ENCODE measurements around the gene RNF112.

Gene RNF112

DNA sequence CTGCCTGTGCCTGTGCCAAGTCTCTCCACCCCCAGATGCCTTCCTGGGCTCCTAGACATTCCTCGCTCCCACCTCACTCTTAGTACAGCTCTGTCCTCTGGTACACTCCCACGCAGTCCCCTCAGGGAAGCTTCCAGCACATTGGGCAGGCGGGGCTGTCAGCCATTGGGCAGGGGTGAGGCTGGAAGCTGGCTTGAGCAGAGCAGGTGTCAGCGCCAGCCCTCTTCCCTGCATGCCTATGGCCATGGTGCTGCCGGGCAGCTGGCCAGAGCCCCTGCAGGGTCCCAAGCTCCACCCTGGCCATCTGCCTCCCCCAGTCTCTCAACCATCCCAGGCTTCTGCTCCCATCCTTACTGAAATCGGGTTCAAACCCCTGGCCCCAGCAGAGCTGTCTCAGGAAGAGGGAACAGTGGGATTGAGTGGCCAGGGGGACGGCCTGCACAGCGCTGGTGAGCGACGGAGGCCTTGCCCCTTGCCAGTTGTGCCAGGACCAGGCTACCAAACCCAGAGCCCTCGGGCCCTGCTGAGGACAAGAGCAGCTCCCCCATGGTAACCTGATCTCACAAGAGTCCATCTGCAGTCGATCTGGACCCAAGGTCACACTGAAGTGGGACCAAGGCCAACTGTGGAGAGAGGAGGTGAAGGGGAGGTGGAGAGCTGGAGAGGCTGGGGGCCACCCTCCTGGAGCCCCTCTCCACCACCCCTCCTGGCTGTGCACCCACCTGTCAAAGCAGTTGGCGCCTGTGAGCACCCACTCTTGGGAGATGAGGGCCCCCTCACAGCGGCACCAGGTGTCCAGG, 46.1 kb upstream of the RNF112 start:
- no peak for DNase-seq (ENCODE audit: low read depth)
- no peak overlapping the region for H3K4me3 ChIP-seq (ENCODE audit: low read depth, low read length)
- TF ChIP-seq, protein P1, sequence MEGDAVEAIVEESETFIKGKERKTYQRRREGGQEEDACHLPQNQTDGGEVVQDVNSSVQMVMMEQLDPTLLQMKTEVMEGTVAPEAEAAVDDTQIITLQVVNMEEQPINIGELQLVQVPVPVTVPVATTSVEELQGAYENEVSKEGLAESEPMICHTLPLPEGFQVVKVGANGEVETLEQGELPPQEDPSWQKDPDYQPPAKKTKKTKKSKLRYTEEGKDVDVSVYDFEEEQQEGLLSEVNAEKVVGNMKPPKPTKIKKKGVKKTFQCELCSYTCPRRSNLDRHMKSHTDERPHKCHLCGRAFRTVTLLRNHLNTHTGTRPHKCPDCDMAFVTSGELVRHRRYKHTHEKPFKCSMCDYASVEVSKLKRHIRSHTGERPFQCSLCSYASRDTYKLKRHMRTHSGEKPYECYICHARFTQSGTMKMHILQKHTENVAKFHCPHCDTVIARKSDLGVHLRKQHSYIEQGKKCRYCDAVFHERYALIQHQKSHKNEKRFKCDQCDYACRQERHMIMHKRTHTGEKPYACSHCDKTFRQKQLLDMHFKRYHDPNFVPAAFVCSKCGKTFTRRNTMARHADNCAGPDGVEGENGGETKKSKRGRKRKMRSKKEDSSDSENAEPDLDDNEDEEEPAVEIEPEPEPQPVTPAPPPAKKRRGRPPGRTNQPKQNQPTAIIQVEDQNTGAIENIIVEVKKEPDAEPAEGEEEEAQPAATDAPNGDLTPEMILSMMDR (conservative IDR thresholded peaks at IDR 0.05; ENCODE audit: low read depth, low read length) = no peak

DNA sequence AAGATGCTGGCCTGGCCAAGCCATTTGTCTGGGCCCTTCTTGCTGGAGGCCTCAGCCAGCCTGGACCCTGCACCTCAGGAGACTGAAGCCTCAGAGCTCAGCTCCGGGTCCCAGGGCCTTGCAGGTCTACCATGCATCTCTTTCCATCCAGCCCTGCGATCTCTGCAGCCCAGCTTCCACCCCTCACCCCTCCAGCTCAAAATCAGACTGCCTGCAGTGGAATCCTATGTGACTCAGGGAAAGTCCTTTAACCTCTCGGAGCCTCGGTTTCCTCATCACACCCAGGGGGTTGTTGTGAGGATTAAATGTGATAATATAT, 45.6 kb upstream of the RNF112 start:
- TF ChIP-seq, protein P1 (conservative IDR thresholded peaks at IDR 0.05; ENCODE audit: low read depth, low read length) = no peak
- no peak for DNase-seq (ENCODE audit: low read depth)
- no peak overlapping the region for H3K4me3 ChIP-seq (ENCODE audit: low read depth, low read length)

DNA sequence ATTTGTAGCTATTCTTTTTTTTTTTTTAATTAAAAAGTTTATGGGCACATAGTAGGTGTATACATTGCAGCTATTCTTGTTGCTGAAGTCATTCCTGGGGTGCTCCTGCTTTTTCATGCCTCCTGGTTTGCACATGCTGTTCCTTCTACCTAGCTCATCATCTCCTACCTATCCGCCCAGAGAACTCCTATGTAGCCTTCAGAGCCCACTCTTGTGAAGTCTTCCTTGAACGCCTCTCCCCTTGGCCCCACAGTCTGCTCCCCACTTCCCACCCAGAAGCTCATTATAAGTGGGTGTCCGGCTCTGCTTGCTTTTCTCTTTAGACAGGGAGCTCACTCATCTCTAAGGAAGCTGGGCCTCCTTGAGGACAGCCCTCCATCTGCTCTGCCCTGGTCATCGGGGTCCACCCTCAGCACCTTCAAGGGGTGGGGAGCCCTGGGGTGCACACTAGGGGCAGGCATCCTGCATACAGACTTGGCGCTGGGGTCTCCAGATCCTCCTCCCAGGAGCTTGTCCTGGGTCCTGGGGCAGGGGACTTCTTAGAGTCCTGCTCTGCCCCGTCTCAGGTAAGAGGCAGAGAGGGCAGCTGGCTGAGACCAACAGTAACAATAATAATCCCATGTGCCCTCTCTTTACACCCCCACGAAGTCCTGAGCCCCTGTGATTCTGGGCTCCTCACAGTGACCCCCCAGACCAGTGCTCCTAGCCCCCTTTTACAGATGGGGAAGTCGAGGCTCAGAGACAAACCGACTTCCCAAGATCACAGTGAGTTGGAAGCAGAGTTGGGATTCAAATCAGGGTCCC, 45.0 kb upstream of the RNF112 start:
- TF ChIP-seq, protein P1 (conservative IDR thresholded peaks at IDR 0.05; ENCODE audit: low read depth, low read length) = no peak
- H3K4me3 ChIP-seq (ENCODE audit: low read depth, low read length) = no peak overlapping the region
- no peak for DNase-seq (ENCODE audit: low read depth)

DNA sequence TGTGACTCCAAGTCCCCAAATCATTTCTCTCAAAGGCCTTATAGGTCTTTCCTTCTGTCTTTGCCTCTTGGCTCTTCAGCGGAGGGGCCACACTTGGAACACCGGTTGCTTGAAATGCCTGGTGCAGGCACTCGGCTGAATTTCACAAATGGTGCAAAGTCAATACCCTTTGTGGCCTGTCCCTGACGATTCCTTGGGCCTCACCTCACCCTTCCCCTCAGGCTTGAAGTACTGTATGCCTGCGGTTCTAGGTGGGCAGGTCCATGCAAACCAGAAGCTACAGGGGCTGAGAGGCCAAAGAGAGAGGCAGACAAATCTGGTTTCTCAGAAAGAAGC, 44.4 kb upstream of the RNF112 start:
- no peak overlapping the region for H3K4me3 ChIP-seq (ENCODE audit: low read depth, low read length)
- TF ChIP-seq, protein P1 (conservative IDR thresholded peaks at IDR 0.05; ENCODE audit: low read depth, low read length) = no peak
- DNase-seq (ENCODE audit: low read depth) = no peak

DNA sequence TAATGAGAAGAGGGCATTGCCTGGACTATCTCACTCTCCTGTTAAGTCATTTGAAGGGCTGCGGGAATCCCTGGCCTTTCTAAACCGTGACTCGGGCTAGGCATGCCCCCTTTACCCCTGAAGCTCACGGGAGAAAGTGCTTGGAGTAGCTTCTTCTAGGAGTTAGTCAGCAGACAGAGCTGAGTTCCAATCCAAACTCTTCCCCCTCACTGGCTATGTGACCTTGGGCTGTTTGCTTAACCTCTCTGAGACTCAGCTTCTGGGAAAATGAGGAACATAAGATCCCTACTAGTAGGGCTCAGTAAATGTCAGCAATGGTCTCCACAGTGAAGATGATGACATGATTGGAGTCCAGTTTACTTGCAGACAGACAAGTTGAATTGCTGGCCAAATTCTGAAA, 42.8 kb upstream of the RNF112 start:
- DNase-seq (ENCODE audit: low read depth) = peak; percentile 47
- TF ChIP-seq, protein P1 (conservative IDR thresholded peaks at IDR 0.05; ENCODE audit: low read depth, low read length) = no peak
- H3K4me3 ChIP-seq (ENCODE audit: low read depth, low read length) = no peak overlapping the region

DNA sequence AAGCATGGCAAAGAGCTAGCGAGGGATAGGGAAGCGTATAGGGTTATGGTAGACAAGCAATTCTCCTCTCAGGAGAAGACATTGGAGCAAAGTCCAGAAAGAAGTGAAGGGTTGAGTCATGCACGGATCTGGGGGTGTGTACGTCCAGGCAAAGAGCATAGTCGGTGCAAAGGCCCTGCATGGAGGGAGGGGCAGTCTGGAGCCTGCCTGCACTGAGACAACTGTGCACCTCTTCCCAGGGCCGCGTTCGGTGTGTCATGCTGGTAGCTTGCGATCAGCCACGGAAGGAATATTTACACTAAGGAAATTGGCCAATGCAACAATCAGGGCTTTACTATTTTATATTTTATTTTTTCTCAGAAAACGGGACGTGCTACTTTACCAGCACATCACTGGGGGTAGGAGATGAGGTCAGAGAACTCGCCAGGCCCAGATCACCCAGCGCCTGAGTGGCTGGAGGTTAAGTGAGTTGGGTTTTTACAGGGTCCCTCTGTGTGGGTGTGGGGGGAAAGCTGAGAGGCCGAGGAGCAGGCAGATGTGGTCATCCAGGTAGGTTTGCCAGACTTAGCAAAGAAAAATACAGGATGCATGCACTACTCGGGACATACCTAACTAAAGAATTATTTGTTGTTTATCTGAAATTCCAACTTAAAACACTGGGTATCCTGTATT, 41.8 kb upstream of the RNF112 start:
- DNase-seq (ENCODE audit: low read depth) = no peak
- TF ChIP-seq, protein P1 (conservative IDR thresholded peaks at IDR 0.05; ENCODE audit: low read depth, low read length) = no peak
- H3K4me3 ChIP-seq (ENCODE audit: low read depth, low read length) = no peak overlapping the region
